HepG2 (cell line): ENCODE results near the gene EIF3J. TPM values are rescaled to one million over a fixed set of nuclear protein-coding genes. Genes with fewer than 3 reads are reported as not detected.

ENCODE experiments used
- ATAC-seq: fragments of 200-7000 bp; cut with Tn5 transposase; 3 replicates; pipeline ENCODE4 v1.9.1; 2020; ENCODE audit warnings: mild to moderate bottlenecking, moderate library complexity
- BruUV-seq: library from RNA; stranded (reverse); fragments of 400-500 nt; replicated peaks from 2 replicates; lab custom pipeline; 2021; lab: Mats Ljungman, UMichigan
- CTCF ChIA-PET: fragments of 300-600 bp; formaldehyde crosslinking; extraction: SDS; loops from one replicate; lab custom pipeline; 2021; ENCODE audit warnings: low total read pairs, inconsistent platforms, low intra/inter-chr PET ratio; lab: Yijun Ruan, JAX
- POLR2A ChIA-PET: fragments of 350-600 bp; sonication (Branson Sonifier 250); formaldehyde crosslinking; loops from one replicate; lab custom pipeline; 2020; ENCODE audit warnings: antibody characterized with exemption, inconsistent platforms; lab: Yijun Ruan, JAX
- DNase-seq: peaks from one replicate; pipeline ENCODE4 v3.0.0-alpha.2; 2015; ENCODE audit warnings: low spot score
- FAIRE-seq: peaks from 3 replicates; lab custom pipeline; 2011; peaks lifted over from hg19 to GRCh38; lab: Jason Lieb, UNC
- H2AFZ ChIP-seq: one replicate; pipeline ENCODE4 v1.6.1; 2011; ENCODE audit warnings: low read length, inconsistent platforms
- H3K27ac ChIP-seq: fragments of 300-600 bp; 3 replicates; pipeline ENCODE4 v1.8.0; 2011; ENCODE audit warnings: mixed run types, mild to moderate bottlenecking, mixed read lengths, low read length, inconsistent platforms; ENCODE audit not compliant: insufficient read depth; ENCODE audit errors: extremely low read length
- H3K27me3 ChIP-seq, 2 experiments: fragments of 200-600 bp in 1 of 2; 2 replicates in 1 of 2; 3 replicates in 1 of 2; pipeline versions ENCODE4 v1.6.0 to v1.8.0; 2011; ENCODE audit warnings: low read length in 2 of 2, mild to moderate bottlenecking in 2 of 2, moderate library complexity in 2 of 2, inconsistent platforms in 1 of 2; ENCODE audit not compliant: insufficient read depth in 2 of 2, control insufficient read depth in 1 of 2
- H3K36me3 ChIP-seq, 2 experiments: fragments of 200-600 bp in 1 of 2; replicated peaks in 1 of 2; 2 replicates in 1 of 2; 3 replicates in 1 of 2; pipeline versions ENCODE4 v1.5.1 to v1.8.0; 2011; ENCODE audit warnings: low read length in 2 of 2, inconsistent platforms in 1 of 2; ENCODE audit not compliant: insufficient read depth in 2 of 2, control insufficient read depth in 1 of 2
- H3K4me1 ChIP-seq: 2 replicates; pipeline ENCODE4 v1.5.1; 2012; ENCODE audit warnings: low read length, inconsistent platforms; ENCODE audit not compliant: insufficient read depth
- H3K4me2 ChIP-seq: 2 replicates; pipeline ENCODE4 v1.6.0; 2011; ENCODE audit warnings: low read depth, low read length, inconsistent platforms
- H3K4me3 ChIP-seq, 3 experiments: fragments of 200-600 bp in 1 of 3; sonication (generic), shearing (Covaris generic) in 1 of 3; replicated peaks in 1 of 3; 2 replicates each; pipeline ENCODE4 v1.5.1; 2011 to 2016; ENCODE audit warnings: low read length in 3 of 3, inconsistent platforms in 2 of 3, low read depth in 2 of 3, mild to moderate bottlenecking in 2 of 3, control low read depth in 1 of 3, mixed read lengths in 1 of 3; ENCODE audit not compliant: insufficient read depth in 1 of 3
- H3K79me2 ChIP-seq: one replicate; pipeline ENCODE4 v1.6.1; 2011; ENCODE audit warnings: low read length, inconsistent platforms; ENCODE audit not compliant: insufficient read depth
- H3K9ac ChIP-seq: 2 replicates; pipeline ENCODE4 v1.6.0; 2011; ENCODE audit warnings: mild to moderate bottlenecking, low read depth, low read length, inconsistent platforms; ENCODE audit not compliant: insufficient read depth
- H3K9me3 ChIP-seq: 2 replicates; pipeline ENCODE4 v1.5.1; 2012; ENCODE audit warnings: mild to moderate bottlenecking, low read length
- H4K20me1 ChIP-seq: 2 replicates; pipeline ENCODE4 v1.6.0; 2011; ENCODE audit warnings: inconsistent platforms, mild to moderate bottlenecking, low read length, moderate library complexity; ENCODE audit not compliant: insufficient read depth
- LCORL ChIP-seq, 2 experiments: fragments of 450-650 bp in 1 of 2; sonication (generic) in 1 of 2; formaldehyde crosslinking in 1 of 2; IDR thresholded peaks; 2 replicates each; pipeline versions ENCODE4 v1.5.0 to v1.6.1; 2017 to 2020; ENCODE audit warnings: antibody characterized with exemption in 1 of 2, missing genetic modification reagents in 1 of 2
- RORA ChIP-seq: sonication (generic); formaldehyde crosslinking; IDR thresholded peaks from 2 replicates; pipeline ENCODE4 v1.5.0; 2020; ENCODE audit warnings: mild to moderate bottlenecking, missing genetic modification reagents, moderate library complexity
- STAG1 ChIP-seq: sonication (generic); formaldehyde crosslinking; IDR thresholded peaks from 2 replicates; pipeline ENCODE4 v1.4.0; 2020; ENCODE audit warnings: missing genetic modification reagents
- ZNF3 ChIP-seq: IDR thresholded peaks from 2 replicates; pipeline ENCODE4 v1.7.0; 2017; ENCODE audit warnings: inconsistent platforms
- WGBS: methylation state at CpG from one replicate; pipeline ENCODE4 v1.1.6; 2017; ENCODE audit warnings: low lambda C conversion rate; 5-methylcytosine and 5-hydroxymethylcytosine counted together
- in situ Hi-C: cut with HindIII; loops from 2 replicates; pipeline ENCODE4 v1.10.0; 2017; ENCODE audit warnings: low pct_unique_long_range_greater_than_20kb; ENCODE audit not compliant: extremely low pct_ligation_motif_present
- intact Hi-C: fragments of 100-400 bp; cut with micrococcal nuclease; formaldehyde crosslinking; loops from one replicate; pipeline ENCODE4 v1.10.0; 2022; ENCODE audit not compliant: unreplicated experiment
- polyA plus RNA-seq, 8 experiments: library from polyadenylated mRNA; depleted of rRNA in 3 of 8; stranded (reverse) in 7 of 8; unstranded in 1 of 8; fragments of >200 nt; fragmentation: Illumina TruSeq in 4 of 8; extraction: Trizol in 4 of 8; gene quantifications; 2 replicates each; pipeline versions ENCODE4 v1.2.1 to v1.2.3, GENCODE V29; 2011 to 2016; ENCODE audit warnings: low read depth in 4 of 8, missing spikeins in 1 of 8, mixed read lengths in 1 of 8; ENCODE audit not compliant: insufficient read depth in 1 of 8
- total RNA-seq, 5 experiments: library from RNA; depleted of rRNA; stranded (reverse); fragments of >200 nt; fragmentation: Illumina TruSeq; extraction: Trizol; gene quantifications; 2 replicates each; pipeline ENCODE4 v1.2.3, GENCODE V29; 2016; ENCODE audit warnings: low read depth in 1 of 5
- TF ChIP-seq, protein P1 (sequence below): sonication (generic); formaldehyde crosslinking; IDR thresholded peaks from 2 replicates; pipeline ENCODE4 v1.5.0; 2020; ENCODE audit warnings: mild to moderate bottlenecking, missing genetic modification reagents, moderate library complexity
- TF ChIP-seq, protein P2 (sequence below): IDR thresholded peaks from 2 replicates; pipeline ENCODE4 v1.6.1; 2012; ENCODE audit warnings: low read depth, low read length, improper control_type of control experiment

Gene EIF3J
- total and polyA plus RNA-seq, 2 of the 13 experiments (the other 11 are each of a cell fraction or from before 2014, with no cell fraction given), result 51.7 to 69.2 TPM

GRCh38 chr15:44501768-44502366 is 35.1 kb upstream of the EIF3J start:
- H3K4me3 ChIP-seq, result no peak overlapping the region
- TF ChIP-seq, protein P1, sequence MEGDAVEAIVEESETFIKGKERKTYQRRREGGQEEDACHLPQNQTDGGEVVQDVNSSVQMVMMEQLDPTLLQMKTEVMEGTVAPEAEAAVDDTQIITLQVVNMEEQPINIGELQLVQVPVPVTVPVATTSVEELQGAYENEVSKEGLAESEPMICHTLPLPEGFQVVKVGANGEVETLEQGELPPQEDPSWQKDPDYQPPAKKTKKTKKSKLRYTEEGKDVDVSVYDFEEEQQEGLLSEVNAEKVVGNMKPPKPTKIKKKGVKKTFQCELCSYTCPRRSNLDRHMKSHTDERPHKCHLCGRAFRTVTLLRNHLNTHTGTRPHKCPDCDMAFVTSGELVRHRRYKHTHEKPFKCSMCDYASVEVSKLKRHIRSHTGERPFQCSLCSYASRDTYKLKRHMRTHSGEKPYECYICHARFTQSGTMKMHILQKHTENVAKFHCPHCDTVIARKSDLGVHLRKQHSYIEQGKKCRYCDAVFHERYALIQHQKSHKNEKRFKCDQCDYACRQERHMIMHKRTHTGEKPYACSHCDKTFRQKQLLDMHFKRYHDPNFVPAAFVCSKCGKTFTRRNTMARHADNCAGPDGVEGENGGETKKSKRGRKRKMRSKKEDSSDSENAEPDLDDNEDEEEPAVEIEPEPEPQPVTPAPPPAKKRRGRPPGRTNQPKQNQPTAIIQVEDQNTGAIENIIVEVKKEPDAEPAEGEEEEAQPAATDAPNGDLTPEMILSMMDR (CRISPR knock-in tag), result peak; percentile 55
- TF ChIP-seq ZNF3 (CRISPR knock-in tag) (no peak), RORA (CRISPR knock-in tag) (no peak), LCORL (IDR thresholded peaks at IDR 0.05) (no peak), LCORL (CRISPR knock-in tag; IDR thresholded peaks at IDR 0.05) (no peak), STAG1 (CRISPR knock-in tag) (peak; percentile 60)
- TF ChIP-seq, protein P2, sequence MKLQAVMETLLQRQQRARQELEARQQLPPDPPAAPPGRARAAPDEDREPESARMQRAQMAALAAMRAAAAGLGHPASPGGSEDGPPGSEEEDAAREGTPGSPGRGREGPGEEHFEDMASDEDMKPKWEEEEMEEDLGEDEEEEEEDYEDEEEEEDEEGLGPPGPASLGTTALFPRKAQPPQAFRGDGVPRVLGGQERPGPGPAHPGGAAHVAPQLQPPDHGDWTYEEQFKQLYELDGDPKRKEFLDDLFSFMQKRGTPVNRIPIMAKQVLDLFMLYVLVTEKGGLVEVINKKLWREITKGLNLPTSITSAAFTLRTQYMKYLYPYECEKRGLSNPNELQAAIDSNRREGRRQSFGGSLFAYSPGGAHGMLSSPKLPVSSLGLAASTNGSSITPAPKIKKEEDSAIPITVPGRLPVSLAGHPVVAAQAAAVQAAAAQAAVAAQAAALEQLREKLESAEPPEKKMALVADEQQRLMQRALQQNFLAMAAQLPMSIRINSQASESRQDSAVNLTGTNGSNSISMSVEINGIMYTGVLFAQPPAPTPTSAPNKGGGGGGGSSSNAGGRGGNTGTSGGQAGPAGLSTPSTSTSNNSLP, result no peak
- H4K20me1 ChIP-seq, result 0 out of 2 replicates have a peak, but pooled peaks cover 2% of the 10 kb centered on the region
- no peaks in the 10 kb centered on the region for H3K9me3 ChIP-seq
- POLR2A ChIA-PET, result interaction anchor here (0.8 kb wide), 1 partner anchor 74 kb away, joined by 5 read pairs; the partner anchor contains the start of gene CTDSPL2
- FAIRE-seq (peak; percentile 42), ATAC-seq (peak; percentile 65), DNase-seq (peak; percentile 27)
- no peaks in the 10 kb centered on the region for H3K27me3 ChIP-seq
- H2AFZ ChIP-seq, result no peak overlapping the region
- intact Hi-C loops (loop anchor here (5.0 to 10.0 kb wide), 3 partner anchors 75 to 600 kb away; partner anchors contain the start of gene CTDSPL2), in situ Hi-C loops (loop anchor here (10.0 to 25.0 kb wide), 2 partner anchors 217 to 615 kb away; partner anchors contain the start of gene GOLM2)
- CTCF ChIA-PET, result interaction anchor here (0.8 to 1.6 kb wide), 3 partner anchors 75 to 599 kb away, joined by 3 read pairs; partner anchors contain the start of gene CTDSPL2
- H3K9ac ChIP-seq, result no peak overlapping the region
- H3K4me2 ChIP-seq, result no peak overlapping the region
- no peaks in the 10 kb centered on the region for H3K4me1 ChIP-seq
- peaks cover 7 to 39% of the 10 kb centered on the region in 2 experiments; a peak in 4 of 5 replicates for H3K36me3 ChIP-seq
- H3K27ac ChIP-seq, result no peak overlapping the region
- no peaks in the 10 kb centered on the region for H3K79me2 ChIP-seq
- WGBS, result 73% methylated on average over 3 of the region's 3 CpGs
- BruUV-seq, result no TSS peak
